Measurements from ENCODE around the gene NRP1. TPM values are rescaled to one million over a fixed set of nuclear protein-coding genes. Genes with fewer than 3 reads are reported as not detected.
A peak's percentile ranks its signal among the peaks of the same experiment; 100 is the strongest.

NRP1 gene
- total RNA-seq, 1 donor from 2014 or later = 486 TPM

DNA sequence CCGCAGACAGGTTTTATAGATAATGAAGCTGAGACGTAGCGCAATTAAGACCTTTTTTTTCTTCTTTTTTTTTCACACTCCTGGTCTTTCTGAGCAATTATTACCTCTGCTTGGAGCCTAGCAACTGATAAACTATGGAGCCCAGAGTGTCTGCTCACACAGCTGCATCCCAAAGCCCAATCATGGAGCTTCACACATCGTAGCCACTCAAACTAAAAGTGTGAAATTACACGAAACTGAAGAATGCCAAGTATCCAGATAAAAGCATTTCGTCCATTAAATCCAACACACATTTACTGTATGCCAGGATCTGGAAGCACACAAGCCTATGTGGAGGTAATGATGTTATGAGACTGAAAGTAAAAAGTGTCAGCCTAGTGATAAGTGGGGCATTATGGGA lies 97.6 kb downstream of the NRP1 start:
- no peak for DNase-seq (ENCODE audit: low spot score)
- peaks cover 62% of the 10 kb centered on the region for H3K36me3 Mint-ChIP-seq (ENCODE audit: low read depth, unreplicated experiment)
- H3K27me3 Mint-ChIP-seq (ENCODE audit: unreplicated experiment) = peaks cover 6% of the 10 kb centered on the region
- peak overlapping the region; percentile 22 for H3K4me3 Mint-ChIP-seq (ENCODE audit: unreplicated experiment)
- H3K9me3 Mint-ChIP-seq (ENCODE audit: unreplicated experiment) = no peaks in the 10 kb centered on the region
- peak overlapping the region; percentile 86 for H3K27ac Mint-ChIP-seq (ENCODE audit: unreplicated experiment)
- peaks cover 85% of the 10 kb centered on the region for H3K4me1 Mint-ChIP-seq (ENCODE audit: unreplicated experiment)
- TF ChIP-seq, protein P1, sequence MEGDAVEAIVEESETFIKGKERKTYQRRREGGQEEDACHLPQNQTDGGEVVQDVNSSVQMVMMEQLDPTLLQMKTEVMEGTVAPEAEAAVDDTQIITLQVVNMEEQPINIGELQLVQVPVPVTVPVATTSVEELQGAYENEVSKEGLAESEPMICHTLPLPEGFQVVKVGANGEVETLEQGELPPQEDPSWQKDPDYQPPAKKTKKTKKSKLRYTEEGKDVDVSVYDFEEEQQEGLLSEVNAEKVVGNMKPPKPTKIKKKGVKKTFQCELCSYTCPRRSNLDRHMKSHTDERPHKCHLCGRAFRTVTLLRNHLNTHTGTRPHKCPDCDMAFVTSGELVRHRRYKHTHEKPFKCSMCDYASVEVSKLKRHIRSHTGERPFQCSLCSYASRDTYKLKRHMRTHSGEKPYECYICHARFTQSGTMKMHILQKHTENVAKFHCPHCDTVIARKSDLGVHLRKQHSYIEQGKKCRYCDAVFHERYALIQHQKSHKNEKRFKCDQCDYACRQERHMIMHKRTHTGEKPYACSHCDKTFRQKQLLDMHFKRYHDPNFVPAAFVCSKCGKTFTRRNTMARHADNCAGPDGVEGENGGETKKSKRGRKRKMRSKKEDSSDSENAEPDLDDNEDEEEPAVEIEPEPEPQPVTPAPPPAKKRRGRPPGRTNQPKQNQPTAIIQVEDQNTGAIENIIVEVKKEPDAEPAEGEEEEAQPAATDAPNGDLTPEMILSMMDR (IDR thresholded peaks at IDR 0.05; ENCODE audit: unreplicated experiment) = no peak

DNA sequence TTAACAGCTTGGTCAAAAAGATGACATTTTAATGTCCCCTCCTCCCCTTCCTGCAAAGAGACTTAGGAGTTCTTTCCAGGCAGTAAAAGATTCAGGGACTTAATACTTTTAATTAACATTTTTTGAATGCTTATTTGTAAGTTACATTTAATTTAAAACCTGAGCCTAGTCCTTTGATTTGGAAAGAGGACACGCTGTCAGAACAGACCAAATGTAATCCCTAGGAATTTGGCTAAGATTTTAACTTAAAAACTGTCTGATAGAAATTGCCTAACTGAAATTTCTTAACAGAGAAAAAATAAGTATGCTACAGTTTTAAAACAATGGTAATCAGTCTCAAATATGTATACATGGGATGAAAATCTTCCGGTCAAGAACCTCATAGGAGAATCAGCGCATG lies 98.5 kb downstream of the NRP1 start:
- Mint-ChIP-seq H3K27me3 (ENCODE audit: unreplicated experiment) (peaks cover 8% of the 10 kb centered on the region), H3K9me3 (ENCODE audit: unreplicated experiment) (no peaks in the 10 kb centered on the region), H3K27ac (ENCODE audit: unreplicated experiment) (peak overlapping the region; percentile 86)

DNA sequence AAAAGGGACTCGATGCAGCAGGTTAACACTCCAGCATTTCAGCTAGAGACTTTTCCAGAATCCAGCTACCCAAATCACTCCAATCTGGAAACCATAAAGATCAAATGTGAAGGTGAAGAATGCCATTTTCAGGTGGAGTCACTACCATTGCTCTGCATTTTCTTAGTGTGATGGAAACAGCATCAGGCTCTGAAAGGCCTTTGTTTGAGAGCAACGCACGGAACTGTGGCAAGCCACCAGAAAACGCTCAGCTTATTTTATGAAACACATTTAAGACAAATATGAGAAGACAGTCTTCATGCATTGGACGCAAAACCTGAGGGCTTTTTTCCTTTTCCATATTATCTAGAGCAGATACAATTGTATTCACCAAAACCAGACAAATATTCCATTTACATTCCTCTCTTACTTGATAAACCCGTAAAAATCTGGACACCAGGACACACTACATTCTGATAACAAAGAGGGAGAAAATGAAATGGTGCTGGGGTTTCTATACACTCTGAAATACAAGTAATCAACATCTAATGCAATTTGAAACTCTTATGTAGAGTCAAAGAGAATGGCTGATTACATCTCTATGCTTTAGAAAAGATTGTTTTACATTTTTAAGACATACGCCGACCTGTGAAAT lies 99.1 kb downstream of the NRP1 start:
- TF ChIP-seq, protein P1 (IDR thresholded peaks at IDR 0.05; ENCODE audit: unreplicated experiment) = no peak
- DNase-seq (ENCODE audit: low spot score) = no peak
- H3K4me3 Mint-ChIP-seq (ENCODE audit: unreplicated experiment) = peak overlapping the region; percentile 60
- peaks cover 9% of the 10 kb centered on the region for H3K27me3 Mint-ChIP-seq (ENCODE audit: unreplicated experiment)
- H3K36me3 Mint-ChIP-seq (ENCODE audit: low read depth, unreplicated experiment) = peaks cover 68% of the 10 kb centered on the region
- H3K9me3 Mint-ChIP-seq (ENCODE audit: unreplicated experiment) = no peaks in the 10 kb centered on the region
- peaks cover 87% of the 10 kb centered on the region for H3K4me1 Mint-ChIP-seq (ENCODE audit: unreplicated experiment)
- H3K27ac Mint-ChIP-seq (ENCODE audit: unreplicated experiment) = peak overlapping the region; percentile 99

More for the DNA sequence above, 98.5 kb downstream of the NRP1 start:
- peaks cover 87% of the 10 kb centered on the region for H3K4me1 Mint-ChIP-seq (ENCODE audit: unreplicated experiment)
- H3K4me3 Mint-ChIP-seq (ENCODE audit: unreplicated experiment) = no peak overlapping the region
- peaks cover 69% of the 10 kb centered on the region for H3K36me3 Mint-ChIP-seq (ENCODE audit: low read depth, unreplicated experiment)
- no peak for DNase-seq (ENCODE audit: low spot score)
- TF ChIP-seq, protein P1 (IDR thresholded peaks at IDR 0.05; ENCODE audit: unreplicated experiment) = no peak

DNA sequence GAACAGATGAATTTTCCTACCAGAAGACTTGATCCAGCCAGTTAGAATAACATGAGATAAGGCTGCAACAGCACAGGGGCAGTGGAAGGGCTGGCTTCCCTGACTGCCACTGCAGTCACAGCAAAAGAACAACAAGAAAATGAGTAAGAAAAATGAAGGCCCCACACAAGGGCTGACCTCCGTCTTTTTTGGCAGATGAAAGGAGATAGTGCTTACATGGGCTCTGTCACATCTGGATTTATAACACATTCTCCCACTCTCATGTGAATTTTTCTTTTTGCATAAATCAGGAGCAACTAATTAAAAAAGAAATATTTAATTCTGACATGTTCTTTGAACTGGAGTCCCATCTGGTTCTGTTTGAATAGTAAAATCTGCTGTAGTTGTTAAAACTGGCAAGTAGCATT lies 99.6 kb downstream of the NRP1 start:
- Mint-ChIP-seq H3K36me3 (ENCODE audit: low read depth, unreplicated experiment) (peaks cover 67% of the 10 kb centered on the region), H3K27ac (ENCODE audit: unreplicated experiment) (peak overlapping the region; percentile 99), H3K4me3 (ENCODE audit: unreplicated experiment) (peak overlapping the region; percentile 60), H3K9me3 (ENCODE audit: unreplicated experiment) (no peaks in the 10 kb centered on the region), H3K4me1 (ENCODE audit: unreplicated experiment) (peaks cover 87% of the 10 kb centered on the region), H3K27me3 (ENCODE audit: unreplicated experiment) (peaks cover 9% of the 10 kb centered on the region)
- TF ChIP-seq, protein P1 (IDR thresholded peaks at IDR 0.05; ENCODE audit: unreplicated experiment) = no peak
- no peak for DNase-seq (ENCODE audit: low spot score)

DNA sequence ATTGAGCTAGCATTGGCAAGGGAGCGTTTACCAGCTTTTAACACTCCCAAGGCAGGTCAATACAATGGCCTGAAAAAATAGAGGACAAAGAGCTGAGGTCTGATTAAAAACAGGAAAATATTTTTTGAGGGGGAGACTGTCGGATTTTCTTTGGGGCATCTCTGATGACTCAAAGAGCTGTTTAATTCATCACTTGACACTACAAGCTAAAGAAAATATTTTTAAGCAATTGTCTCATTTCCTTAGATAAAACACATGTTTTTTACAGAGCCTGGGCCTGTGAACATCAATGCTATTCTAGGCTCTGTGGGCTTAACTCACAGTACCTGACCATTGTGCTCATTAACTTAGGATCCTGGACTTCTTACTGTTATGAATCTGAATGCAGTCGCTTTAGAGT lies 100.8 kb downstream of the NRP1 start:
- Mint-ChIP-seq H3K27me3 (ENCODE audit: unreplicated experiment) (peaks cover 9% of the 10 kb centered on the region), H3K4me1 (ENCODE audit: unreplicated experiment) (peaks cover 88% of the 10 kb centered on the region), H3K36me3 (ENCODE audit: low read depth, unreplicated experiment) (peaks cover 63% of the 10 kb centered on the region), H3K4me3 (ENCODE audit: unreplicated experiment) (no peak overlapping the region), H3K9me3 (ENCODE audit: unreplicated experiment) (no peaks in the 10 kb centered on the region), H3K27ac (ENCODE audit: unreplicated experiment) (peak overlapping the region; percentile 98)
- DNase-seq (ENCODE audit: low spot score) = no peak
- TF ChIP-seq, protein P1 (IDR thresholded peaks at IDR 0.05; ENCODE audit: unreplicated experiment) = no peak
